GM19397 (cell line): ENCODE results near the gene DNAH6.
"Not testable (repeated sequence)": the region's sequence is repeated elsewhere in the genome, so short reads cannot be mapped to it uniquely, and the experiment has no call there.

Experiments
- ATAC-seq: cut with Tn5 transposase; IDR thresholded peaks from one replicate; pipeline ENCODE4 v1.9.1; 2021; ENCODE audit warnings: mild to moderate bottlenecking, moderate library complexity; ENCODE audit not compliant: unreplicated experiment

DNAH6 gene, protein sequence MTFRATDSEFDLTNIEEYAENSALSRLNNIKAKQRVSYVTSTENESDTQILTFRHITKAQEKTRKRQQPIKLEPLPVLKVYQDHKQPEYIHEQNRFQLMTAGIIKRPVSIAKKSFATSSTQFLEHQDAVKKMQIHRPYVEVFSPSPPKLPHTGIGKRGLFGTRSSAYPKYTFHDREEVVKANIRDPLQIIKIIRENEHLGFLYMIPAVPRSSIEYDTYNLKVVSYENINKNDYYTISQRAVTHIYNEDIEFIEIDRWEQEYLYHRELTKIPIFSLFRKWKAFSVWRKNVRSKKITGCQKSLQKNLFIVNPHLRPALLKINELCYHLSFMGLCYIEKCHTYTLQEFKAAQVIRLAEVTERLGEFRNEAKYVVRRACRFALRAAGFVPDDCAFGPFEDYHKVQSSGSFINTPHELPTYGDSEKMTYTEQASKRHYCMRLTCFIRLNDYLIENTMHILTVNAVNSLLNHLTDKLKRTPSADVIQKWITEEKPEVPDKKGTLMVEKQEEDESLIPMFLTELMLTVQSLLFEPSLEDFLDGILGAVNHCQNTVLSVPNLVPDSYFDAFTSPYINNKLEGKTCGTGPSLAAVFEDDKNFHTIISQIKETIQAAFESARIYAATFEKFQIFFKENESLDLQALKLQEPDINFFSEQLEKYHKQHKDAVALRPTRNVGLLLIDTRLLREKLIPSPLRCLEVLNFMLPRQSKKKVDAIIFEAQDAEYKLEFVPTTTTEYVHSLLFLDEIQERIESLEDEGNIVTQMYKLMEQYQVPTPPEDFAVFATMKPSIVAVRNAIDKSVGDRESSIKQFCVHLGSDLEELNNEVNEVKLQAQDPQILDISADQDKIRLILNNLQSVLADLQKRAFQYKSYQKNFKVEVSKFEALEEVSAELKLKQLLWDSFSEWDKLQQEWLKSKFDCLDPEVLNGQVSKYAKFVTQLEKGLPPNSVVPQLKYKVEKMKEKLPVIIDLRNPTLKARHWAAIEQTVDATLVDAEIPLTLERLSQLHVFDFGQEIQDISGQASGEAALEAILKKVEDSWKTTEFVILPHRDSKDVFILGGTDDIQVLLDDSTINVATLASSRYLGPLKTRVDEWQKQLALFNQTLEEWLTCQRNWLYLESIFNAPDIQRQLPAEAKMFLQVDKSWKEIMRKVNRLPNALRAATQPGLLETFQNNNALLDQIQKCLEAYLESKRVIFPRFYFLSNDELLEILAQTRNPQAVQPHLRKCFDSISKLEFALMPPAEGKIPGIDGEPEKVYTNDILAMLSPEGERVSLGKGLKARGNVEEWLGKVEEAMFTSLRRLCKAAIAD (N-terminal part only)

GRCh38 chr2:84516234-84516986 is at the start of gene DNAH6:
DNAH6 (plus strand) TSS chr2:84516498; CDS start chr2:84517827, 1,329 bp downstream.
- ATAC-seq, result peak; percentile 100

GRCh38 chr2:84467389-84467788 is 48.9 kb upstream of the DNAH6 start:
- no peak for ATAC-seq

DNA sequence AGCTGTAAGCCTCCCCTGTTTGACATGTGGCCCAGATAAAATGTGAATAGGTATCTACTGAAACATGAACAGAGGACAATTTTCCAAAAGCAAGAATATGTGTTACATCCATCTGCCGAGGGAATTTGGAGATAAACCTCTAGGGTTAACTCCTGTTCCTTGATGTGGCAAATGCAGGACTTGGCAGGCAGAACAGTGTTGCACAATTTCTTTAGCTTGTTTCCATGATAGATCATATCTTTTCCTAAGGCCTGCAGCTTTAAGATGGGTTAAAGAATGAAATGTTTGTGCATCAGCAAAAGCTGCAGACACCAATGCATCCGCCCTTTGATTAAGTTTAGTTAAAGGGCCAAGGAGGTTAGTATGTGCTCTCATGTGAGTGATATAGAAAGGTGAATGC is 43.9 kb upstream of the DNAH6 start:
- ATAC-seq, result not testable (repeated sequence)

GRCh38 chr2:84472856-84473565 is 43.3 kb upstream of the DNAH6 start:
- no peak for ATAC-seq

- no peak for ATAC-seq
These were observed 42.1 kb upstream of the DNAH6 start for GRCh38 chr2:84474176-84474575.

GRCh38 chr2:84477886-84478285 is 38.4 kb upstream of the DNAH6 start:
- no peak for ATAC-seq

DNA sequence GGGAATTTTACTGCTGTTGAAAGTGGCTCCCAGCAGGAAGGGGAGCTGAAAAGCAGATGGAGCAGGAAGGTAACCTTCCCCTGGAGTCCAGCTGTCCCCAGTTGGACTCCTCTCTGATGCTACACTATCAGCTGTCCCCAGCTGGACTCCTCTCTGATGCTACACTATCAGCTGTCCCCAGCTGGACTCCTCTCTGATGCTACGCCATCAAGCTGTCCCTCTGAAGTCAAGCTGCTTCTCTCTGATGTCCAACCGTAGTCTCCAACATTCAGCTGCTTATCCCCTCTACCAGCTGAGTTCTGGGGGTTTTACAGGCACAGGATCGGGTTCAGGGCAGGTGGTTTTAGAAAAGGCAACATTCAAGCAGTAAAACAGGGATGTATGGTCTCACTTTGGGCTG is 37.4 kb upstream of the DNAH6 start:
- no peak for ATAC-seq

DNA sequence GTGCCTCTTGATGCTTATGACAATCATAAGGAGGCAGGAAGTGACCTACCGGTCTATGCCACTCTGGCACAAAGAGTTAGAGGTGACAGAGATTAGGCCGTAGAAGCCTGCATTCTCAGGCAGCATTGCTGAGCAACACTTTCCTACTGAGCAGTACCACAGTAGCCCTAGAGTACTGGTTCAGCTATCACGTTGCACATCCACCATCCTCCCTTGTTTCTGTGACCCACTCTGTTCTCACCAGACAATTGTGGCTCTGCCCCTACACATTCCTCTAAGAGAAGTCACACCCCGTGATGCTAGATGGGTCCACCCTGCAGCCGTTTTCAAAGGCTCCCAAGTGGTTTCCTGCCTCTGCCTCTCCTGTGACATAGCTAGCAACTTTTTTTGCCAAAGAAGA is 34.6 kb upstream of the DNAH6 start:
- ATAC-seq, result no peak

DNA sequence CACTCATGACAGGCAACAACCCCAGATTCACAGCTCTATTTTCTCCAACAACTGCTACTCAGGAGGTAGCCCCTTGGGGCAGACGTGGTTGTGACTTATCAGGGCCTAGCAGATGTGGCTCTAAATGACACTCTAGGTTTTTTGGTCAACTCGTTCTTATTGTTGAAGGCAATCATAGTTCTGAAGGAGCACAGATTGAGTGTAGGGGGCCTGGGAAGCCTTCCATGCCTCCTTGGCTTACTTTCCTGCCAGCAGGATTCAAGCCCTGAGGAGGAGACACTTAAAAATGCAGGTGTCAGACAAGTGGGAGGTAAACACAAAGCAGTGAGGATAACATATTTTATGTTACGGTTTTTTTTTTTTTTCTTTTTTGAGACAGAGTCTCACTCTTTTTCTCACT is 33.7 kb upstream of the DNAH6 start:
- no peak for ATAC-seq

GRCh38 chr2:84483320-84483719 is 33.0 kb upstream of the DNAH6 start:
- no peak for ATAC-seq

- no peak for ATAC-seq
These were observed 29.7 kb upstream of the DNAH6 start for GRCh38 chr2:84486441-84487115.

- no peak for ATAC-seq
These were observed 28.9 kb upstream of the DNAH6 start for GRCh38 chr2:84487298-84487996.

DNA sequence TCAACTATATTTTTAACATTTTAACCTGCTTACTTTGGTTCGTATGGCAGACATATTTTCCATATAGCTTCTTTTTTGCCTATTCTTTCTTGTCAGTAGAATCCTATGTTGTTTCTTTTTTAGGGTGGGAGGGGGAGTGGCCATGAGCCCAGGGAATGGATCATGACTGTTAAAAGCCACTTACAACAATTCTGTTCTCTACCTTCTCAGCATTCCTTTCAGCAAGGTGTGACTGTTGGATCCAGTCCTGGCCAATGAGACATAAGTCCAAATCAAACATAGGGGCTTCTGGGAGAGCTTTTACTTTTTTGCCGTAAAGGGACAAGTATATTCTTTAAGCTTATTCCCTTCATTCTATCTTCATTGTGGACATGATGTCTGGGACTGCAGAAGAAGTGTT is 25.0 kb upstream of the DNAH6 start:
- ATAC-seq, result no peak

GRCh38 chr2:84491741-84492140 is 24.6 kb upstream of the DNAH6 start:
- no peak for ATAC-seq

GRCh38 chr2:84492571-84492970 is 23.7 kb upstream of the DNAH6 start:
- no peak for ATAC-seq

DNA sequence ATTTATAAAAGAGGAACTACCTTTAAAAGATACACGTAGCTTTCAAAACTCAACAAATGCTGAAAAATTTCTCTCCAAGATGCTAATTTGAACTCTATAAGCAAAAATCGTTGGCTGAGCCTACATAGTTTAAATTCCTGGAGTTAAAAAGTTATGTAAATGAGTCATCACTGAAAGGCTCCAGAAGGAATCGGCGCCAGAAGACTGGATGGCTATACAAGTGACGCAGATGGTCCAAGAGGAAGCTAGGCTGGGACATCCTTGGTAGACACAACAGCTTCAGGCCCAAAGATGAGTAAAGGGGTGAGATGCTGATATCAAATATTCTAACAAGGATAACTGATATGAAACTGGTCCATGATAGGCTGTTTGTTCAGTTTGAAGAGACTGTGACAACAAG is 22.8 kb upstream of the DNAH6 start:
- no peak for ATAC-seq

DNA sequence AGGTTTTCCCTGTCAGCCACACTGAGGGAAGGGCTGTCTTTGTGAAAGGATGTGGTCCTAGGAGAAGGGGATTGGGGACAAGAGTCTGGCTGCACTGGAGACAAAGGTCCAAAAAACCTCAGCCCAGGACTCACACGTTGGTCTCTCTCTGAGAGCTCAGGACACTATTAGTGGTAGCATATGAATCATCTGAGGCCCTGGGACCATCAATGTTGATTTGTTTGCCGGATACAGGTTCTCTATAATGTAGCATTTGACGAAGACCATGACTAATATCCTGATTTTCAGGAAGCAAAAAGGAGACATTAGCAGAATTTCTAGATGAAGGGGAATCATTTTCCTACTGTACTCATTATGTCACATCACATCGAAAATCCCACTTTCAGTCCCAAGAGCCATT is 22.2 kb upstream of the DNAH6 start:
- no peak for ATAC-seq

GRCh38 chr2:84495539-84496146 is 20.7 kb upstream of the DNAH6 start:
- ATAC-seq, result peak; percentile 60
